WTC11 (cell line): ENCODE results near the gene RAB17. TPM values are rescaled to one million over a fixed set of nuclear protein-coding genes. Genes with fewer than 3 reads are reported as not detected.

Experiments
- ATAC-seq: fragments of 200-7000 bp; cut with Tn5 transposase; 2 replicates; pipeline ENCODE4 v1.10.0; 2021; ENCODE audit warnings: mild to moderate bottlenecking, moderate library complexity
- CTCF ChIA-PET: fragments of 300-600 bp; sonication (Branson Sonifier 250); formaldehyde crosslinking; loops from one replicate; lab custom pipeline; 2021; ENCODE audit warnings: antibody characterized with exemption; lab: Charles Lee
- POLR2A ChIA-PET: fragments of 350-600 bp; sonication (Branson Sonifier 250); formaldehyde crosslinking; loops from one replicate; lab custom pipeline; 2021; ENCODE audit warnings: antibody characterized with exemption; lab: Charles Lee
- DNase-seq: peaks from one replicate; pipeline ENCODE4 v3.0.0; 2021; ENCODE audit warnings: low spot score
- H3K27ac Mint-ChIP-seq: 2 replicates; pipeline ENCODE4 v1.8.0; 2021; ENCODE audit warnings: mixed read lengths
- H3K27me3 Mint-ChIP-seq: 2 replicates; pipeline ENCODE4 v1.8.0; 2021; ENCODE audit warnings: low read depth, mild to moderate bottlenecking, moderate library complexity, mixed read lengths
- H3K36me3 Mint-ChIP-seq: 2 replicates; pipeline ENCODE4 v1.8.0; 2021; ENCODE audit warnings: mixed read lengths
- H3K4me1 Mint-ChIP-seq: 2 replicates; pipeline ENCODE4 v1.8.0; 2022; ENCODE audit warnings: mixed read lengths
- H3K4me3 Mint-ChIP-seq: 2 replicates; pipeline ENCODE4 v1.8.0; 2021; ENCODE audit warnings: mild to moderate bottlenecking, moderate library complexity, mixed read lengths
- H3K9me3 Mint-ChIP-seq: 2 replicates; pipeline ENCODE4 v1.8.0; 2021; ENCODE audit warnings: mixed read lengths
- AFF4 ChIP-seq: sonication (generic); formaldehyde crosslinking; IDR thresholded peaks from 2 replicates; pipeline ENCODE4 v1.8.1; 2023; ENCODE audit warnings: mild to moderate bottlenecking, missing genetic modification reagents, borderline replicate concordance
- ATF3 ChIP-seq: sonication (generic); formaldehyde crosslinking; conservative IDR thresholded peaks from 2 replicates; pipeline ENCODE4 v1.8.1; 2022; ENCODE audit warnings: mild to moderate bottlenecking, missing genetic modification reagents
- CREB1 ChIP-seq: sonication (generic); formaldehyde crosslinking; IDR thresholded peaks from 2 replicates; pipeline ENCODE4 v1.8.0; 2023; ENCODE audit warnings: mild to moderate bottlenecking, missing genetic modification reagents
- CTCF ChIP-seq: fragments of 200-600 bp; IDR thresholded peaks from 2 replicates; pipeline ENCODE4 v1.8.0; 2022; ENCODE audit warnings: antibody characterized with exemption
- E2F1 ChIP-seq: sonication (generic); formaldehyde crosslinking; IDR thresholded peaks from 2 replicates; pipeline ENCODE4 v1.8.0; 2022; ENCODE audit warnings: mild to moderate bottlenecking, missing genetic modification reagents
- FOXJ3 ChIP-seq: sonication (generic); formaldehyde crosslinking; IDR thresholded peaks from 2 replicates; pipeline ENCODE4 v1.9.0; 2021; ENCODE audit warnings: missing genetic modification reagents, mild to moderate bottlenecking, borderline replicate concordance
- FOXP4 ChIP-seq: sonication (generic); formaldehyde crosslinking; IDR thresholded peaks from 2 replicates; pipeline ENCODE4 v1.8.0; 2022; ENCODE audit warnings: mild to moderate bottlenecking, missing genetic modification reagents
- JAZF1 ChIP-seq: fragments of 250-450 bp; sonication (Bioruptor Pico); IDR thresholded peaks from 2 replicates; pipeline ENCODE4 v1.9.0; 2021; ENCODE audit warnings: moderate library complexity, mild to moderate bottlenecking, inconsistent platforms
- JUN ChIP-seq: sonication (generic); formaldehyde crosslinking; IDR thresholded peaks from 2 replicates; pipeline ENCODE4 v1.8.0; 2023; ENCODE audit warnings: mild to moderate bottlenecking, missing genetic modification reagents
- MXD4 ChIP-seq: fragments of 250-450 bp; sonication (Bioruptor Pico); IDR thresholded peaks from 2 replicates; pipeline ENCODE4 v1.8.0; 2021; ENCODE audit warnings: mild to moderate bottlenecking, moderate library complexity, borderline replicate concordance
- MYBL2 ChIP-seq: sonication (generic); formaldehyde crosslinking; IDR thresholded peaks from 2 replicates; pipeline ENCODE4 v1.8.1; 2023; ENCODE audit warnings: mild to moderate bottlenecking, moderate library complexity, missing genetic modification reagents
- PRDM15 ChIP-seq: sonication (generic); formaldehyde crosslinking; IDR thresholded peaks from 2 replicates; pipeline ENCODE4 v1.8.0; 2022; ENCODE audit warnings: missing genetic modification reagents
- PRRX2 ChIP-seq: fragments of 250-450 bp; sonication (Bioruptor Pico); IDR thresholded peaks from 2 replicates; pipeline ENCODE4 v1.8.0; 2021; ENCODE audit warnings: mild to moderate bottlenecking
- SOX15 ChIP-seq: fragments of 250-450 bp; sonication (Bioruptor Pico); IDR thresholded peaks from 2 replicates; pipeline ENCODE4 v1.9.0; 2021; ENCODE audit warnings: mild to moderate bottlenecking
- TCF7 ChIP-seq: sonication (generic); formaldehyde crosslinking; IDR thresholded peaks from 2 replicates; pipeline ENCODE4 v1.8.0; 2022; ENCODE audit warnings: mild to moderate bottlenecking, low read depth, missing genetic modification reagents, moderate library complexity
- TEAD4 ChIP-seq: sonication (generic); formaldehyde crosslinking; IDR thresholded peaks from 2 replicates; pipeline ENCODE4 v1.8.0; 2022; ENCODE audit warnings: mild to moderate bottlenecking, missing genetic modification reagents
- TP53 ChIP-seq: sonication (generic); formaldehyde crosslinking; IDR thresholded peaks from 2 replicates; pipeline ENCODE4 v1.8.1; 2023; ENCODE audit warnings: mild to moderate bottlenecking, missing genetic modification reagents
- USF2 ChIP-seq: sonication (generic); formaldehyde crosslinking; IDR thresholded peaks from 2 replicates; pipeline ENCODE4 v1.8.1; 2023; ENCODE audit warnings: mild to moderate bottlenecking, missing genetic modification reagents, moderate library complexity
- ZNF425 ChIP-seq: fragments of 250-450 bp; sonication (Bioruptor Pico); conservative IDR thresholded peaks from 2 replicates; pipeline ENCODE4 v1.9.0; 2021; ENCODE audit warnings: mild to moderate bottlenecking
- total RNA-seq: library from RNA; stranded (reverse); gene quantifications from 3 replicates; pipeline ENCODE4 v1.2.3, GENCODE V29; 2021

Gene RAB17
- total RNA-seq, 1 experiment from 2014 or later = 140 TPM

GRCh38 chr2:237623428-237624403 is 33.2 kb upstream of the RAB17 start:
- ATAC-seq (no peak), DNase-seq (no peak)
- peaks cover 10% of the 10 kb centered on the region for H3K9me3 Mint-ChIP-seq
- CTCF ChIA-PET = interaction anchor here (0.8 kb wide), 1 partner anchor 10 kb away, joined by 3 read pairs; no protein-coding TSS in a partner anchor
- no peak overlapping the region for H3K4me3 Mint-ChIP-seq
- peaks cover 5% of the 10 kb centered on the region for H3K36me3 Mint-ChIP-seq
- H3K4me1 Mint-ChIP-seq = peaks cover 22% of the 10 kb centered on the region
- H3K27ac Mint-ChIP-seq = no peak overlapping the region
- POLR2A ChIA-PET = no interaction called here
- peaks cover 41% of the 10 kb centered on the region for H3K27me3 Mint-ChIP-seq
- TF ChIP-seq USF2 (no peak), TP53 (CRISPR knock-in tag) (no peak), TCF7 (no peak), E2F1 (no peak), AFF4 (CRISPR knock-in tag) (no peak), PRRX2 (CRISPR knock-in tag) (no peak), CTCF (no peak), CREB1 (no peak), ATF3 (CRISPR knock-in tag) (no peak), SOX15 (no peak), PRDM15 (no peak), FOXJ3 (CRISPR knock-in tag) (no peak), FOXP4 (no peak), TEAD4 (CRISPR knock-in tag) (no peak), ZNF425 (CRISPR knock-in tag) (no peak), MXD4 (CRISPR knock-in tag) (no peak), JUN (CRISPR knock-in tag) (no peak), JAZF1 (CRISPR knock-in tag) (no peak), MYBL2 (no peak)
